GM21529 (cell line): ENCODE measurements around the gene ATP8B1.
A peak's percentile ranks its signal among the peaks of the same experiment; 100 is the strongest.
"Not testable (repeated sequence)": the region's sequence is repeated elsewhere in the genome, so short reads cannot be mapped to it uniquely, and the experiment has no call there.

Source experiments
- ATAC-seq: cut with Tn5 transposase; IDR thresholded peaks from one replicate; pipeline ENCODE4 v1.9.1; 2021; ENCODE audit not compliant: unreplicated experiment

The ATP8B1 gene

GRCh38 chr18:57677262-57678211, 125.6 kb downstream of the ATP8B1 start:
- no peak for ATAC-seq

- ATAC-seq: no peak
These were observed 128.2 kb downstream of the ATP8B1 start for GRCh38 chr18:57674891-57675290.

DNA sequence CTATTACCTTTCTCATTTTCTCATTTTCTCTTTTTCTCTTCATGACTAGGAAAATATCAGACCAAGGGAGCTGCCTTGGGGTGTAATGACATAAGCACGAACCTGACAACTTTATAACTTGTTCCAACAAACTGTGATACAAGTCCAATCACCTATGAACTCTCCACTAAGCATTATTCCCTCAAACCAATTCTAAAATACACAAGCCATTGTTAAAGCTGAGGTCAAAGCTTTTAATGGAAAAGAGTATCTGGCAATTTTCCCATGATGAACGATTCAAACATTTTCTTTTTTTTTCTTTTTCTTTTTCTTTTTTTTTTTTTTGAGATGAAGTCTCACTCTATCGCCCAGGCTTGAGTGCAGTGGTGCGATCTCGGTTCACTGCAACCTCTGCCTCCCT, 133.1 kb downstream of the ATP8B1 start:
- ATAC-seq: no peak

- ATAC-seq: no peak
These were observed 135.1 kb downstream of the ATP8B1 start for GRCh38 chr18:57668021-57668420.

- no peak for ATAC-seq
These were observed 136.2 kb downstream of the ATP8B1 start for GRCh38 chr18:57666818-57667497.

GRCh38 chr18:57664568-57665165, 138.4 kb downstream of the ATP8B1 start:
- no peak for ATAC-seq

- ATAC-seq: no peak
These were observed 142.2 kb downstream of the ATP8B1 start for GRCh38 chr18:57660961-57661360.

GRCh38 chr18:57659460-57660102, 143.5 kb downstream of the ATP8B1 start:
- no peak for ATAC-seq

DNA sequence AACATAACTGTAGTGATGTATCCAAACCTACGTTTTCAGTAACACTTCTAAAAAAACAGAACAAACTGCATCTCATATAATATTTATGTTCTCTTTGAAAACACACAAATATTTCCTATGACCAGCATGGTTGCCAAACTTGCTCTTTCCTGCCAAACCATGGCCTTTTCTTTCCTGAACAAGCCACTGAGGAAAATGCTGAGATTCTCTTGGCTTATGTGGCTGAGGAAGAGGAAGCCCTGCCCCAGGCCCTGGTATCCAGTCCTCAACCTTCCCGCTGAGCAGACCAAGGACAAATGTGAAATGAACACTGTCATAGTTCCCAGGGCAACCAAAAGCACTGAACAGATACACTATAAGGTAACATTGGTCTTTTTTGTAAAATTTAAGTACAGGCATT, 145.6 kb downstream of the ATP8B1 start:
- ATAC-seq: no peak

DNA sequence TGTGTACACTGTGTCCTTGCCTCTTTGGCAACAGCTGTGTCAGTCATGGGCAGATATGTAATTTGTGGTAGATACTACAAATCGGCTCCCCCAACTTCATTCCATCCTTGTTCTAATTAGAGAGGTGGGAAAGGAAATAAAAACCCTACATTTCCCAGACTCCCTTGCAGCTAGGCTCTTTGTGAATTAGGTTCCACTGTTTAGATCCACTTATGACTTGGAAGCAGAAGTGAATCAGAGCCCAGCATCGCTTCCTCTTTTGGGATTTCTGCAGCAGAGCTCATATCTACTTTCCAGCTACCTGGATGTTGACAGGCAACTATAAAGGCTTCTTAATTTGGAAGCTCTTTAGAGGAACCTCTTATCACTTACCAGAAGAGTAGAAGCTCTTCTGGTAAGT, 147.4 kb downstream of the ATP8B1 start:
- ATAC-seq: no peak

DNA sequence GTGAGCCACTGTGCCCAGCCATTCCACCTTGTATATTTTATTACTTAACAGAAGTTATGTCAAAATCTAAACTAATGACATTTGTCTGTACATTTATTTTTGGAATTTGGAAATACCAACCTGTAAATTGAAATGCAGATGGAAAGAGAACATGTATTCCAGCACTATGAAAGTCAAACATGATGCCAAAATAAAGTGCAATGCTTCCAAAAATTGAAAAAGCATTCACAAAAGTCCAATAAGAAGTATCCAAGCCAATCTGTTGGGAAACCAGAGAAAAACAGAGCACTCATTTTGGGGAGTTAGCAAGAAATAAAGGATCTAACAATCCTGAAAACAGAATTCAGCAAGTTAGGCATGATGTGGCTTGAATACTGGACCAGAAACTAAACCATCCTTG, 151.2 kb downstream of the ATP8B1 start:
- no peak for ATAC-seq

DNA sequence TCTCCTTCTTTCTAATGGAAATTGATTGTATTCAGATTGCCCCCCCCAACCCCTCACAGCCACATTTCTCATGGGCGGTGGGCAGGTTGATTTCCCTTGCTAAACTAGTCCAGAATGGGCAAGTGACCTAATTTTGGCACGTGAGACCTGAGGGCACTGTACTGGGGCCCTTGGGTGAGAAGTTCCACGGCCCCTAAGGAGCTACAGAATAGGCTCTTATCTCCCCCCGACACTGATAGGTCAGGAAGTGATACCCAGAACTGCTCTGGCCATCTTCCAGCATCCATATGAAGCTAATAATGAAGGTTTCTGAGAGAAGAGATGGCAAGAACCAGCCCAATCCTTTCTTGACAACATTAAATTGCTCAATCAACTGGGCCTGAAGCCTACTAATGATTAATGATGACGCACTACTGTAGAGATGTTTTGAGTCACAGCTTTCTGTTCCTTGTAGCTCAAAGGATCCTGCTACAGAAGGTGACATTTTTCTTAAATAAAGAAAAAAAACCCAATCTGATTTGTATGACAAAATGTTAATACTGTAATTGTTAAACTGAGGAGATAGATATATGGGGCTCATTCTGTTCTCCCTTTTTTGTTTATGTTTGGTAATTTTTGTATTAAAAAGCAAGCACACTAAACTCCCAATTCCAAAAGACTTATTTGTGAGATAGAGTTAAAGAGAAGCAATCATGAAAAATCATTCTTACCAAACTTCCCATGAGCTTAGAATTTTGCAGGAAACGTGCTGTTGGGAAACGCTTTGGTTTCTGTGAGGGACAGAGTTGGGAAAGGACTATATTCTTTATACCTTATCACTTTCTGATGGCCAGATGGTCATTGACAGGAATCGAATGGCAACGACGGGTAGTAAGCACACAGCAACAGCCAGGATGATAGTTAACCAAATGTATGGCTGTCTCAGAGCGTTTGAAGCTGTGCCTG, 153.3 kb downstream of the ATP8B1 start:
- ATAC-seq: peak; percentile 95

DNA sequence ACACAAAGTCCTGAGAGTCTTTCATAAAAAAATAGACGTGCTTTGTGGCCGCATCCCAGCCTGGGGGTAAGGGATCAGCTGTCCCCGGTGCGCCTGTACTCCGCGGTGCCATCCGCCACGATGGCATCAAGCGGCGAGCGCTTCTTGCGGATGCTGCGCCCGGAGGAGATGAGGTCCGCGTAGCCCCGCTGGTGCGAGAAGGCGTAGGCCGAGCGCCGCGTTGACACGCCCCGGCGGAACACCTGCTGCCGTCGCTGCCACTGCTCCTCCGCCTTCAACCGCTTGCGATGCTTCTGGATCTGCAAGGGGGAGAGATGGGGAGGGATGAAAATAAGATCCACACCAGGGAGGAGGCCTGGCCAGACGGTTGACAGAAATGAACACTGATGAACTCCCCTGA, 154.7 kb downstream of the ATP8B1 start:
- ATAC-seq: no peak

GRCh38 chr18:57644540-57644939, 158.6 kb downstream of the ATP8B1 start:
- ATAC-seq: no peak

- ATAC-seq: not testable (repeated sequence)
These were observed 159.4 kb downstream of the ATP8B1 start for GRCh38 chr18:57643726-57644125.

- not testable (repeated sequence) for ATAC-seq
These were observed 160.7 kb downstream of the ATP8B1 start for GRCh38 chr18:57642462-57642861.

GRCh38 chr18:57640749-57641148, 162.4 kb downstream of the ATP8B1 start:
- ATAC-seq: no peak

GRCh38 chr18:57640236-57640635, 162.9 kb downstream of the ATP8B1 start:
- no peak for ATAC-seq

DNA sequence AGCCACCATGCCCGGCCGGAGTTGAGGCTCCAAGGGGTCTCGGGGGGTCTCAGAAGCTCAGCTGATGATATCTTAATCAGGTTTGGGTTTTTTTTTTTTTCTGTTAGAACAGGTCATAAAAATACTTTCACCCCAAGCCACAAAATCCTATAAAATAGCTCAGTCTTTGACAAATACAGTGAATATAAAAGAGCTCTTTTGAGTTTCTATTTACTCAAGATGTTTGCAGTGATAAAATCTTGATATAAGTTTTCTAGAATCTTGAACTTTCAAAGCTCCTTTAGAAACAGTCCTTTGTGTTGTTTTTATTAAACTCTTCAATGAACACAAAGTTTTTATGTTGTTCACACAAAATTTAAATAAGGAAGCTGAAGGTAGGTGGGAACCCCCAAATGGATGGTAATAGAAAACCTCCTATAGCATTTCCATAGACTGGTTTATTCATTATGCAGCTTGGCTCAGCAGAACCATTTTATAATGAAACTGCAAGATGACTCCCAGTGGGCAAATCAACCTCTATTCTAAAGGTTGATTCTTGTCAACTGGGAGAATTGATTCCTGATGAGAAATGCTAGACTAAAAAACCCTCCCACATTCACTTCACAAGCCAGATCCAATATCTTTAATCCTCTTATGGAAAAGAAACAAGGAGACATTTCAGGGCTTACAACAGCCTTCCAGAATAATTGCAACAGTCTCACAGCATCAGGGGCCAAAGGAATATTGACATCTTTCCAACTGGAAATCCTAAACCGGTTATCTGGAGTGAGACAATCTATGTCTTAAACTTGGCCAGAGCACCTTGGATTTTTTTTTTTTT, 167.9 kb downstream of the ATP8B1 start:
- no peak for ATAC-seq
